ENCODE data around the gene PRKCE. TPM values are rescaled to one million over a fixed set of nuclear protein-coding genes. Genes with fewer than 3 reads are reported as not detected.

Gene PRKCE
- total and polyA plus RNA-seq, 3 experiments from 2014 or later: 3.1 to 9.6 (median 7.9) TPM

GRCh38 chr2:45736757-45737704, 85.6 kb downstream of the PRKCE start:
- H3K4me1 ChIP-seq (ENCODE audit: insufficient read depth, low read length): no peaks in the 10 kb centered on the region
- H3K4me1 Mint-ChIP-seq: peaks cover 7 to 13% (median 10%) of the 10 kb centered on the region in 3 donors
- no peaks in the 10 kb centered on the region for H3K36me3 ChIP-seq (ENCODE audit: insufficient read depth, low read length)
- H3K4me3 ChIP-seq (ENCODE audit: low read length): no peak overlapping the region
- H3K9me3 ChIP-seq (ENCODE audit: low read length): no peaks in the 10 kb centered on the region
- no peak overlapping the region for H3K4me3 Mint-ChIP-seq
- ChIA-PET CTCF (no interaction called here), POLR2A (no interaction called here)
- no peaks in the 10 kb centered on the region for H3K27me3 ChIP-seq (ENCODE audit: insufficient read depth, low read length, poor library complexity, severe bottlenecking)
- peak overlapping the region in 1 of 8 donors; percentile 38 for H3K27ac Mint-ChIP-seq
- peaks cover 0 to 5% (median 3%) of the 10 kb centered on the region in 3 donors for H3K36me3 Mint-ChIP-seq
- no peaks in the 10 kb centered on the region for H3K27me3 Mint-ChIP-seq
- H3K9me3 Mint-ChIP-seq: no peaks in the 10 kb centered on the region
- no peak overlapping the region for H3K27ac ChIP-seq (ENCODE audit: low read depth, low read length)
- no peak for DNase-seq

GRCh38 chr2:45739796-45740485, 88.5 kb downstream of the PRKCE start:
- no peak overlapping the region for H3K27ac ChIP-seq (ENCODE audit: low read depth, low read length)
- H3K27me3 Mint-ChIP-seq: no peaks in the 10 kb centered on the region
- H3K9me3 ChIP-seq (ENCODE audit: low read length): no peaks in the 10 kb centered on the region
- ChIA-PET CTCF (no interaction called here), POLR2A (no interaction called here)
- H3K4me3 Mint-ChIP-seq: no peak overlapping the region
- H3K36me3 ChIP-seq (ENCODE audit: insufficient read depth, low read length): no peaks in the 10 kb centered on the region
- H3K4me3 ChIP-seq (ENCODE audit: low read length): no peak overlapping the region
- no peaks in the 10 kb centered on the region for H3K27me3 ChIP-seq (ENCODE audit: insufficient read depth, low read length, poor library complexity, severe bottlenecking)
- H3K36me3 Mint-ChIP-seq: peaks cover 0 to 4% (median 3%) of the 10 kb centered on the region in 3 donors
- H3K4me1 Mint-ChIP-seq: peaks cover 7 to 13% (median 10%) of the 10 kb centered on the region in 3 donors
- DNase-seq: no peak
- no peak overlapping the region for H3K27ac Mint-ChIP-seq
- H3K9me3 Mint-ChIP-seq: no peaks in the 10 kb centered on the region
- no peaks in the 10 kb centered on the region for H3K4me1 ChIP-seq (ENCODE audit: insufficient read depth, low read length)

GRCh38 chr2:45741161-45741850, 89.8 kb downstream of the PRKCE start:
- Histone ChIP-seq H3K4me3 (ENCODE audit: low read length) (no peak overlapping the region), H3K36me3 (ENCODE audit: insufficient read depth, low read length) (no peaks in the 10 kb centered on the region), H3K4me1 (ENCODE audit: insufficient read depth, low read length) (no peaks in the 10 kb centered on the region), H3K27ac (ENCODE audit: low read depth, low read length) (no peak overlapping the region), H3K27me3 (ENCODE audit: insufficient read depth, low read length, poor library complexity, severe bottlenecking) (no peaks in the 10 kb centered on the region), H3K9me3 (ENCODE audit: low read length) (no peaks in the 10 kb centered on the region)
- peaks cover 0 to 4% (median 3%) of the 10 kb centered on the region in 3 donors for H3K36me3 Mint-ChIP-seq
- H3K27me3 Mint-ChIP-seq: no peaks in the 10 kb centered on the region
- ChIA-PET POLR2A (no interaction called here), CTCF (no interaction called here)
- no peak overlapping the region for H3K27ac Mint-ChIP-seq
- DNase-seq: no peak
- no peak overlapping the region for H3K4me3 Mint-ChIP-seq
- H3K9me3 Mint-ChIP-seq: no peaks in the 10 kb centered on the region
- H3K4me1 Mint-ChIP-seq: peaks cover 8 to 13% (median 10%) of the 10 kb centered on the region in 3 donors

- no peaks in the 10 kb centered on the region for H3K27me3 ChIP-seq (ENCODE audit: insufficient read depth, low read length, poor library complexity, severe bottlenecking)
- H3K4me1 ChIP-seq (ENCODE audit: insufficient read depth, low read length): no peaks in the 10 kb centered on the region
- no peak overlapping the region for H3K27ac ChIP-seq (ENCODE audit: low read depth, low read length)
- H3K27me3 Mint-ChIP-seq: no peaks in the 10 kb centered on the region
- DNase-seq: no peak
- H3K27ac Mint-ChIP-seq: peak overlapping the region in 1 of 8 donors; percentile 16
- H3K4me1 Mint-ChIP-seq: peaks cover 4 to 11% (median 9%) of the 10 kb centered on the region in 3 donors
- CTCF ChIA-PET: no interaction called here
- no peak overlapping the region for H3K4me3 Mint-ChIP-seq
- POLR2A ChIA-PET: no interaction called here
- peaks cover 0 to 13% (median 2%) of the 10 kb centered on the region in 3 donors for H3K36me3 Mint-ChIP-seq
- no peaks in the 10 kb centered on the region for H3K9me3 ChIP-seq (ENCODE audit: low read length)
- no peaks in the 10 kb centered on the region for H3K36me3 ChIP-seq (ENCODE audit: insufficient read depth, low read length)
- no peak overlapping the region for H3K4me3 ChIP-seq (ENCODE audit: low read length)
- H3K9me3 Mint-ChIP-seq: peaks cover 0 to 8% (median 3%) of the 10 kb centered on the region in 5 donors
Observed at GRCh38 chr2:45743531-45744396, 92.3 kb downstream of the PRKCE start.

GRCh38 chr2:45745231-45745630, 93.8 kb downstream of the PRKCE start:
- ChIA-PET CTCF (no interaction called here), POLR2A (no interaction called here)
- H3K27ac ChIP-seq (ENCODE audit: low read depth, low read length): no peak overlapping the region
- Mint-ChIP-seq H3K4me3 (no peak overlapping the region), H3K9me3 (peaks cover 0 to 8% (median 3%) of the 10 kb centered on the region in 5 donors), H3K36me3 (peaks cover 0 to 13% (median 4%) of the 10 kb centered on the region in 3 donors), H3K27me3 (no peaks in the 10 kb centered on the region), H3K27ac (no peak overlapping the region), H3K4me1 (peaks cover 9 to 12% (median 10%) of the 10 kb centered on the region in 3 donors)
- H3K9me3 ChIP-seq (ENCODE audit: low read length): no peaks in the 10 kb centered on the region
- DNase-seq: no peak
- H3K4me3 ChIP-seq (ENCODE audit: low read length): no peak overlapping the region
- no peaks in the 10 kb centered on the region for H3K36me3 ChIP-seq (ENCODE audit: insufficient read depth, low read length)
- H3K4me1 ChIP-seq (ENCODE audit: insufficient read depth, low read length): no peaks in the 10 kb centered on the region
- no peaks in the 10 kb centered on the region for H3K27me3 ChIP-seq (ENCODE audit: insufficient read depth, low read length, poor library complexity, severe bottlenecking)

- peaks cover 0 to 8% (median 3%) of the 10 kb centered on the region in 5 donors for H3K9me3 Mint-ChIP-seq
- Histone ChIP-seq H3K9me3 (ENCODE audit: low read length) (no peaks in the 10 kb centered on the region), H3K4me1 (ENCODE audit: insufficient read depth, low read length) (no peaks in the 10 kb centered on the region), H3K27me3 (ENCODE audit: insufficient read depth, low read length, poor library complexity, severe bottlenecking) (no peaks in the 10 kb centered on the region), H3K4me3 (ENCODE audit: low read length) (no peak overlapping the region), H3K36me3 (ENCODE audit: insufficient read depth, low read length) (no peaks in the 10 kb centered on the region), H3K27ac (ENCODE audit: low read depth, low read length) (no peak overlapping the region)
- no peak for DNase-seq
- ChIA-PET CTCF (no interaction called here), POLR2A (no interaction called here)
- H3K4me1 Mint-ChIP-seq: peaks cover 10 to 22% (median 15%) of the 10 kb centered on the region in 3 donors
- no peak overlapping the region for H3K27ac Mint-ChIP-seq
- H3K4me3 Mint-ChIP-seq: peak overlapping the region in 1 of 7 donors; percentile 48
- peaks cover 0 to 13% (median 4%) of the 10 kb centered on the region in 3 donors for H3K36me3 Mint-ChIP-seq
- H3K27me3 Mint-ChIP-seq: no peaks in the 10 kb centered on the region
Observed at GRCh38 chr2:45746888-45747287, 95.4 kb downstream of the PRKCE start.

- Mint-ChIP-seq H3K27me3 (no peaks in the 10 kb centered on the region), H3K36me3 (peaks cover 0 to 13% (median 4%) of the 10 kb centered on the region in 3 donors), H3K4me3 (no peak overlapping the region), H3K4me1 (peaks cover 9 to 22% (median 15%) of the 10 kb centered on the region in 3 donors), H3K9me3 (peaks cover 0 to 8% (median 3%) of the 10 kb centered on the region in 5 donors), H3K27ac (no peak overlapping the region)
- no peaks in the 10 kb centered on the region for H3K4me1 ChIP-seq (ENCODE audit: insufficient read depth, low read length)
- no peaks in the 10 kb centered on the region for H3K36me3 ChIP-seq (ENCODE audit: insufficient read depth, low read length)
- no peaks in the 10 kb centered on the region for H3K9me3 ChIP-seq (ENCODE audit: low read length)
- H3K4me3 ChIP-seq (ENCODE audit: low read length): no peak overlapping the region
- H3K27ac ChIP-seq (ENCODE audit: low read depth, low read length): no peak overlapping the region
- DNase-seq: no peak
- ChIA-PET CTCF (no interaction called here), POLR2A (no interaction called here)
- H3K27me3 ChIP-seq (ENCODE audit: insufficient read depth, low read length, poor library complexity, severe bottlenecking): no peaks in the 10 kb centered on the region
Observed at GRCh38 chr2:45747363-45747762, 95.9 kb downstream of the PRKCE start.
